Caco-2 (cell line): ENCODE data around the gene FRMD1. TPM values are rescaled to one million over a fixed set of nuclear protein-coding genes. Genes with fewer than 3 reads are reported as not detected.

Experiments used
- BruUV-seq: library from RNA; stranded (reverse); fragments of 400-500 nt; replicated peaks from 2 replicates; lab custom pipeline; 2021; lab: Mats Ljungman, UMichigan
- CTCF ChIA-PET: fragments of 300-600 bp; sonication (Branson Sonifier 250); formaldehyde crosslinking; loops from one replicate; lab custom pipeline; 2022; ENCODE audit warnings: antibody characterized with exemption; lab: Charles Lee
- POLR2A ChIA-PET: fragments of 300-600 bp; sonication (Branson Sonifier 250); formaldehyde crosslinking; loops from one replicate; lab custom pipeline; 2022; ENCODE audit warnings: antibody characterized with exemption; lab: Charles Lee
- DNase-seq, 2 experiments: peaks; one replicate each; pipeline versions ENCODE4 v3.0.0 to v3.0.0-alpha.2; 2020 to 2022
- H3K27me3 ChIP-seq: replicated peaks from 2 replicates; pipeline ENCODE4 v1.6.0; 2011; ENCODE audit warnings: low read length; ENCODE audit not compliant: control insufficient read depth, insufficient read depth
- H3K36me3 ChIP-seq: 2 replicates; pipeline ENCODE4 v1.5.1; 2011; ENCODE audit warnings: low read length; ENCODE audit not compliant: control insufficient read depth, insufficient read depth
- H3K4me1 ChIP-seq: fragments of 250-450 bp; sonication (Bioruptor Pico); 2 replicates; pipeline ENCODE4 v1.5.1; 2020; ENCODE audit warnings: mild to moderate bottlenecking
- H3K4me3 ChIP-seq: 2 replicates; pipeline ENCODE4 v1.5.1; 2011; ENCODE audit warnings: low read depth, mild to moderate bottlenecking, control low read depth, low read length
- H3K9me3 ChIP-seq: fragments of 250-450 bp; sonication (Bioruptor Pico); 2 replicates; pipeline ENCODE4 v1.5.1; 2020; ENCODE audit warnings: mild to moderate bottlenecking, moderate library complexity
- H3K27ac Mint-ChIP-seq: one replicate; pipeline ENCODE4 v1.8.0; 2022; ENCODE audit warnings: mixed read lengths; ENCODE audit not compliant: unreplicated experiment
- H3K27me3 Mint-ChIP-seq: one replicate; pipeline ENCODE4 v1.8.0; 2022; ENCODE audit warnings: mixed read lengths; ENCODE audit not compliant: insufficient read depth, unreplicated experiment
- H3K36me3 Mint-ChIP-seq: one replicate; pipeline ENCODE4 v1.8.0; 2022; ENCODE audit warnings: mild to moderate bottlenecking, mixed read lengths; ENCODE audit not compliant: insufficient read depth, unreplicated experiment
- H3K4me1 Mint-ChIP-seq: one replicate; pipeline ENCODE4 v1.8.0; 2022; ENCODE audit warnings: low read depth, mixed read lengths; ENCODE audit not compliant: unreplicated experiment
- H3K4me3 Mint-ChIP-seq: one replicate; pipeline ENCODE4 v1.8.0; 2022; ENCODE audit warnings: mild to moderate bottlenecking, moderate library complexity, mixed read lengths; ENCODE audit not compliant: unreplicated experiment
- H3K9me3 Mint-ChIP-seq: one replicate; pipeline ENCODE4 v1.8.0; 2022; ENCODE audit warnings: mixed read lengths; ENCODE audit not compliant: unreplicated experiment
- intact Hi-C: fragments of 100-400 bp; cut with micrococcal nuclease; formaldehyde crosslinking; loops from one replicate; pipeline ENCODE4 v1.10.0; 2022; ENCODE audit not compliant: unreplicated experiment
- total RNA-seq: library from RNA; stranded (reverse); gene quantifications from 2 replicates; pipeline ENCODE4 v1.2.3, GENCODE V29; 2022
- TF ChIP-seq, protein P1 (sequence below), 2 experiments: fragments of 200-600 bp in 1 of 2; IDR thresholded peaks; 1 replicate in 1 of 2; 2 replicates in 1 of 2; pipeline versions ENCODE4 v1.5.1 to v1.8.0; 2011 to 2022; ENCODE audit warnings: antibody characterized with exemption in 1 of 2, control low read depth in 1 of 2, inconsistent platforms in 1 of 2, low read depth in 1 of 2, low read length in 1 of 2, mild to moderate bottlenecking in 1 of 2, moderate library complexity in 1 of 2; ENCODE audit not compliant: insufficient read depth in 1 of 2, severe bottlenecking in 1 of 2, unreplicated experiment in 1 of 2

FRMD1 gene
- total RNA-seq, 1 experiment from 2014 or later = 0.14 TPM

DNA sequence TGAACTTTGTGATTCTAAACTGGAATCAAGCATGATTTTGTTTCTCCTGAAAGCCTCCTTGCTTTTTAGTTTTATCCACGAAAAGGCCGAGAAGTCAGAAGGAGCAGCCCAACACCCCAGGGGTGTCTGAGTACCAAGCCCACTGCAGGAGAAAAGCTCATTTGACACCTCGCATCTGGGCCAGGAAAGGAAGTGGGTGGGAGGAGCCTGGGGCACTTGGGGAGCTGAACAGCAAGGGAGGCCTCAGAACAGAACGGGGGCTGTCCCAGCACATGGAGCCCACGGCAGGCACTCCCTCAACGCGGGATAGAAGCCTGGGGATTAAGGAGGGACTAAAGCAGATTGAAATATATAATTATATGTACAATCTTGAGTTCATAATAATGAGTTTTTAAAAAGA lies 75.0 kb downstream of the FRMD1 start:
- no peak overlapping the region for H3K4me3 ChIP-seq
- DNase-seq = no peak
- CTCF ChIA-PET = no interaction called here

More for the DNA sequence above, 75.0 kb downstream of the FRMD1 start:
- no peak overlapping the region for H3K4me3 Mint-ChIP-seq
- TF ChIP-seq, protein P1, sequence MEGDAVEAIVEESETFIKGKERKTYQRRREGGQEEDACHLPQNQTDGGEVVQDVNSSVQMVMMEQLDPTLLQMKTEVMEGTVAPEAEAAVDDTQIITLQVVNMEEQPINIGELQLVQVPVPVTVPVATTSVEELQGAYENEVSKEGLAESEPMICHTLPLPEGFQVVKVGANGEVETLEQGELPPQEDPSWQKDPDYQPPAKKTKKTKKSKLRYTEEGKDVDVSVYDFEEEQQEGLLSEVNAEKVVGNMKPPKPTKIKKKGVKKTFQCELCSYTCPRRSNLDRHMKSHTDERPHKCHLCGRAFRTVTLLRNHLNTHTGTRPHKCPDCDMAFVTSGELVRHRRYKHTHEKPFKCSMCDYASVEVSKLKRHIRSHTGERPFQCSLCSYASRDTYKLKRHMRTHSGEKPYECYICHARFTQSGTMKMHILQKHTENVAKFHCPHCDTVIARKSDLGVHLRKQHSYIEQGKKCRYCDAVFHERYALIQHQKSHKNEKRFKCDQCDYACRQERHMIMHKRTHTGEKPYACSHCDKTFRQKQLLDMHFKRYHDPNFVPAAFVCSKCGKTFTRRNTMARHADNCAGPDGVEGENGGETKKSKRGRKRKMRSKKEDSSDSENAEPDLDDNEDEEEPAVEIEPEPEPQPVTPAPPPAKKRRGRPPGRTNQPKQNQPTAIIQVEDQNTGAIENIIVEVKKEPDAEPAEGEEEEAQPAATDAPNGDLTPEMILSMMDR (IDR thresholded peaks at IDR 0.05; ENCODE audit: insufficient read depth in 1 of 2, low read depth in 1 of 2, low read length in 1 of 2, severe bottlenecking in 1 of 2, unreplicated experiment in 1 of 2) = no peak
- H3K4me1 Mint-ChIP-seq = no peaks in the 10 kb centered on the region
- POLR2A ChIA-PET = no interaction called here
- Histone ChIP-seq H3K9me3 (peaks cover 5% of the 10 kb centered on the region), H3K27me3 (no peaks in the 10 kb centered on the region), H3K4me1 (no peaks in the 10 kb centered on the region), H3K36me3 (no peaks in the 10 kb centered on the region)
- BruUV-seq = no TSS peak
- no peaks in the 10 kb centered on the region for H3K27me3 Mint-ChIP-seq
- intact Hi-C loops = no loop called here
- H3K36me3 Mint-ChIP-seq = peaks cover 6% of the 10 kb centered on the region
- peaks cover 6% of the 10 kb centered on the region for H3K9me3 Mint-ChIP-seq
- no peak overlapping the region for H3K27ac Mint-ChIP-seq

Other genes with a start within 250 kb of the FRMD1 start
- not detected in 2 replicates for gene KIF25, start 81.5 kb downstream of the FRMD1 start, total RNA-seq
- 18.6 and 21.1 TPM in 2 replicates for gene DACT2, start 240.6 kb upstream of the FRMD1 start, total RNA-seq